ENCODE results near the gene CDH4.

Gene CDH4

GRCh38 chr20:61436667-61437279, 184.7 kb downstream of the CDH4 start:
- H3K27ac ChIP-seq, result no peak overlapping the region
- TF ChIP-seq, protein P1, sequence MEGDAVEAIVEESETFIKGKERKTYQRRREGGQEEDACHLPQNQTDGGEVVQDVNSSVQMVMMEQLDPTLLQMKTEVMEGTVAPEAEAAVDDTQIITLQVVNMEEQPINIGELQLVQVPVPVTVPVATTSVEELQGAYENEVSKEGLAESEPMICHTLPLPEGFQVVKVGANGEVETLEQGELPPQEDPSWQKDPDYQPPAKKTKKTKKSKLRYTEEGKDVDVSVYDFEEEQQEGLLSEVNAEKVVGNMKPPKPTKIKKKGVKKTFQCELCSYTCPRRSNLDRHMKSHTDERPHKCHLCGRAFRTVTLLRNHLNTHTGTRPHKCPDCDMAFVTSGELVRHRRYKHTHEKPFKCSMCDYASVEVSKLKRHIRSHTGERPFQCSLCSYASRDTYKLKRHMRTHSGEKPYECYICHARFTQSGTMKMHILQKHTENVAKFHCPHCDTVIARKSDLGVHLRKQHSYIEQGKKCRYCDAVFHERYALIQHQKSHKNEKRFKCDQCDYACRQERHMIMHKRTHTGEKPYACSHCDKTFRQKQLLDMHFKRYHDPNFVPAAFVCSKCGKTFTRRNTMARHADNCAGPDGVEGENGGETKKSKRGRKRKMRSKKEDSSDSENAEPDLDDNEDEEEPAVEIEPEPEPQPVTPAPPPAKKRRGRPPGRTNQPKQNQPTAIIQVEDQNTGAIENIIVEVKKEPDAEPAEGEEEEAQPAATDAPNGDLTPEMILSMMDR (conservative IDR thresholded peaks at IDR 0.05), result no peak
- no peak for TF ChIP-seq ZFX (IDR thresholded peaks at IDR 0.05)

- TF ChIP-seq, protein P1 (conservative IDR thresholded peaks at IDR 0.05), result no peak
- TF ChIP-seq ZFX (IDR thresholded peaks at IDR 0.05), result no peak
- H3K27ac ChIP-seq, result no peak overlapping the region
These were observed 185.5 kb downstream of the CDH4 start for GRCh38 chr20:61437280-61438206.

DNA sequence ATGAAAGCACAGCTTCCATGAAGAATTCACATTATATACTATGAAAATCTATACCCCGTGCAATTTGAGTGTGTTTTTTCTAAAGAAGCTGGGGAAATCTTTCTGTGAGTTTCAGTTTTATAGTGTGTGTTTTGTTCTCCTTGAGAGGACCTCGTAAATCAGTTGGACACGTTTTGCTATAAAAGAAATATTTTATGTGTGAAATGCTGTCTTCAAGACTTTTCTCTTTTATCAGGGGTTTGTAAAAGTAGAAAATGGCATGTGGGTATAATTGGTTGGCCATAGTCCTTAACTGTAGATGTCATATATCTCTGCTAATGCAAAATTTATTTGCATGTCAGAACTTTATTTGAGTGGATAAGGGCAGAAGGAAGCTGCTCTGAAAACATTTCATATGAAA, 186.2 kb downstream of the CDH4 start:
- H3K27ac ChIP-seq, result no peak overlapping the region

GRCh38 chr20:61439251-61439650, 187.2 kb downstream of the CDH4 start:
- H3K27ac ChIP-seq, result no peak overlapping the region
- TF ChIP-seq ZFX (IDR thresholded peaks at IDR 0.05), result no peak
- TF ChIP-seq, protein P1 (conservative IDR thresholded peaks at IDR 0.05), result no peak

More for the DNA sequence above, 186.2 kb downstream of the CDH4 start:
- no peak for TF ChIP-seq ZFX (IDR thresholded peaks at IDR 0.05)
- TF ChIP-seq, protein P1 (conservative IDR thresholded peaks at IDR 0.05), result no peak

GRCh38 chr20:61440548-61441055, 188.5 kb downstream of the CDH4 start:
- H3K27ac ChIP-seq, result no peak overlapping the region
- no peak for TF ChIP-seq ZFX (IDR thresholded peaks at IDR 0.05)
- TF ChIP-seq, protein P1 (conservative IDR thresholded peaks at IDR 0.05), result no peak

GRCh38 chr20:61441537-61441936, 189.5 kb downstream of the CDH4 start:
- H3K27ac ChIP-seq, result no peak overlapping the region
- no peak for TF ChIP-seq ZFX (IDR thresholded peaks at IDR 0.05)
- TF ChIP-seq, protein P1 (conservative IDR thresholded peaks at IDR 0.05), result no peak

Measured in C4-2B (cell line).